Fibroblast of villous mesenchyme (primary cell): Measurements from ENCODE around the gene EDEM3. TPM values are rescaled to one million over a fixed set of nuclear protein-coding genes. Genes with fewer than 3 reads are reported as not detected.

ENCODE experiments used
- DNase-seq: peaks from one replicate; pipeline ENCODE4 v3.0.0-alpha.2; 2010; ENCODE audit warnings: low read depth
- H3K4me3 ChIP-seq: 2 replicates; pipeline ENCODE4 v1.5.1; 2011; ENCODE audit warnings: low read depth, mild to moderate bottlenecking, low read length
- total RNA-seq: library from RNA; depleted of rRNA; stranded (reverse); fragments of >200 nt; gene quantifications from 2 replicates; pipeline ENCODE4 v1.2.3, GENCODE V29; 2012
- TF ChIP-seq, protein P1 (sequence below): IDR thresholded peaks from 2 replicates; pipeline ENCODE4 v1.5.1; 2012; ENCODE audit warnings: low read depth, mild to moderate bottlenecking, low read length; ENCODE audit not compliant: insufficient read depth

The EDEM3 gene
- total RNA-seq, 1 donor, result 57.9 TPM

DNA sequence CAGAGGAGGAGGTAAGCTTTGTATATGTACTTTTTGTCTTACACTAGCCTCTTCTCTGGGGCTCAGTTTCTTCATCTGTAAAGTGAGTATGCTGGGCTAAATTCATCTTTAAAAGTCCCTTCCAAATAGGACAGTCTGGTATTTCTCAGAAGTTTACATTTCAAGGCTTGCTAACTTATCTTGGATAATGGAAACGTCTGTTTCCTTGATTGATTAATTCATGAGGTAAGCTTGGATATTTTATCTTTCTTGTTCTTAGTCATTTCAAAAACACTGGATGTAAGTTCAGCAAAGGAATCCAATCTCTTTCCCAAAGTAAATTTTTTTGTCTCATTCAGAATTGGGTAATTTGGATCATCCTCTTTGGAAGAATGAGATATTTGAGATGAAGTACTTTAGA, 111.0 kb downstream of the EDEM3 start:
- no peak overlapping the region for H3K4me3 ChIP-seq
- DNase-seq, result no peak
- TF ChIP-seq, protein P1, sequence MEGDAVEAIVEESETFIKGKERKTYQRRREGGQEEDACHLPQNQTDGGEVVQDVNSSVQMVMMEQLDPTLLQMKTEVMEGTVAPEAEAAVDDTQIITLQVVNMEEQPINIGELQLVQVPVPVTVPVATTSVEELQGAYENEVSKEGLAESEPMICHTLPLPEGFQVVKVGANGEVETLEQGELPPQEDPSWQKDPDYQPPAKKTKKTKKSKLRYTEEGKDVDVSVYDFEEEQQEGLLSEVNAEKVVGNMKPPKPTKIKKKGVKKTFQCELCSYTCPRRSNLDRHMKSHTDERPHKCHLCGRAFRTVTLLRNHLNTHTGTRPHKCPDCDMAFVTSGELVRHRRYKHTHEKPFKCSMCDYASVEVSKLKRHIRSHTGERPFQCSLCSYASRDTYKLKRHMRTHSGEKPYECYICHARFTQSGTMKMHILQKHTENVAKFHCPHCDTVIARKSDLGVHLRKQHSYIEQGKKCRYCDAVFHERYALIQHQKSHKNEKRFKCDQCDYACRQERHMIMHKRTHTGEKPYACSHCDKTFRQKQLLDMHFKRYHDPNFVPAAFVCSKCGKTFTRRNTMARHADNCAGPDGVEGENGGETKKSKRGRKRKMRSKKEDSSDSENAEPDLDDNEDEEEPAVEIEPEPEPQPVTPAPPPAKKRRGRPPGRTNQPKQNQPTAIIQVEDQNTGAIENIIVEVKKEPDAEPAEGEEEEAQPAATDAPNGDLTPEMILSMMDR, result no peak

DNA sequence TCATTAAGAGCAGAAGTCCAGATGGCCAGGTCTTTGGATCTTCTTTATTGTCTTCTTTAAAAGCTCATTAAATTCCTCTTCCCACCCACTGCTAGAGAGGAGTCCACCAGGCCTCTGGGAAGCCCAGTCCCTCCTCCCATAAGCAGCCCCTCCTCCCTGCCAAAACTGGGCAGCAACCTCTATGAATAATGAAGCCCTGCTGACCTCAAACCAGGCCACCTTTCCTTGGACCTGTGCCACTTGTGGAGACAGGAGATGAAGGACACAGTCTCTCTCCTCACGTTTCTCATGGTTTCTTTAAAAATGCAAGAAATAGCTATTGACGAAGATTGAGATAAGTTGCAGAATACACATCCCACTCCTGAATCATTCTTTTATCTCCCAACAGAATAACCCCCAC, 112.8 kb downstream of the EDEM3 start:
- DNase-seq, result no peak
- H3K4me3 ChIP-seq, result no peak overlapping the region
- TF ChIP-seq, protein P1, result no peak

DNA sequence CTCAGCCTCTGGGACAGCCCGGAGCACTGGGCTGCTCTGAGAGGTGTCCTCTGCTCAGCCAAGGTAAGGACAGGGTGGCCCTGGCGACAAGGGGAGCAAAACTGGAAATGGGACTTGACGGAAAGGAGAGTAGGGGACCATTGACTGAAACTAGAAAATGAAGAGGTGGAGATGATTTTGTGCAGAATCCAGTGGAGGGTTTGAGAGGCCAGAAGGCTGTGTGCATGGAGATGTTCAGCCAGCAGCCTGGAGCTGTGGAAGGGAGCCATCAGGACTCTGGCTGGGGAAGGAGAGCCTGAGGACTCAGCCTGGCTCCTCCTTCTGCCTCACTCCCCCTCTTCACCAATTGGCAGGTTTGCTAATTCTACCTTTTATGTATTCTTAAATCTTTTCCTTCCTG, 114.2 kb downstream of the EDEM3 start:
- no peak overlapping the region for H3K4me3 ChIP-seq
- TF ChIP-seq, protein P1, result no peak
- no peak for DNase-seq

Other genes starting within 250 kb of the EDEM3 start
- 17.7 and 58.9 TPM in 2 replicates for gene NIBAN1, start 219.7 kb upstream of the EDEM3 start, total RNA-seq